ENCODE results near the gene SMU1.

GRCh38 chr9:33104401-33104800 is 27.9 kb upstream of the SMU1 start:
- TF ChIP-seq CTCF (IDR thresholded peaks at IDR 0.05) (no peak), POLR2A (IDR thresholded peaks at IDR 0.05) (no peak)
